Stimulated activated CD4-positive, alpha-beta T cell treated with anti-CD3 and anti-CD28 coated beads, Interleukin-12 subunit alpha, Interleukin-12 subunit beta, amount 100 ng/mL, for 4 hours (primary cell): Measurements from ENCODE around the gene AARS2.
A peak's percentile ranks its signal among the peaks of the same experiment; 100 is the strongest.

Experiments used
- DNase-seq: peaks from one replicate; pipeline ENCODE4 v3.0.0-alpha.2; 2020

Gene AARS2

DNA sequence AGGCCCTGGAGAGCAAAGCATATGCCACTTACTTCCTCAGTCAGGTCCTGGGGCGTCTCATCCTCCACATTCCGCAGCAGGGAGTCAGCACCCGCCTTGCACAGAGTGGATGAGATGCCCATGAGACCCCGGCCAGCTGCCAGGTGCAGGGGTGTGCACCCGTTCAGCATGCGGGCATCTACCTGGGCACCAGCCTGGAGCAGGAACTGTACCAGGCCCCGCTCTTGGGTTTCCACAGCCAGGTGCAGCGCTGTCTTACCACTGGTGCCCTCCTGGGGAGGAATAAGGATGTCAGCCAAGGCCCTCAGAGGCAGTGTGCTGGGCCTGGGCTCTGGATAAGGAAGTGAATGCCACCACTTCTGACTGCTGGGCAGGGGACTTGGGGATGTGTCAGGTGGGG, 53.1 kb downstream of the AARS2 start:
- DNase-seq, result no peak

- no peak for DNase-seq
These were observed 54.2 kb downstream of the AARS2 start for GRCh38 chr6:44258921-44259320.

- no peak for DNase-seq
These were observed 54.8 kb downstream of the AARS2 start for GRCh38 chr6:44258325-44258863.

GRCh38 chr6:44257753-44258324, 55.3 kb downstream of the AARS2 start:
- DNase-seq, result no peak

DNA sequence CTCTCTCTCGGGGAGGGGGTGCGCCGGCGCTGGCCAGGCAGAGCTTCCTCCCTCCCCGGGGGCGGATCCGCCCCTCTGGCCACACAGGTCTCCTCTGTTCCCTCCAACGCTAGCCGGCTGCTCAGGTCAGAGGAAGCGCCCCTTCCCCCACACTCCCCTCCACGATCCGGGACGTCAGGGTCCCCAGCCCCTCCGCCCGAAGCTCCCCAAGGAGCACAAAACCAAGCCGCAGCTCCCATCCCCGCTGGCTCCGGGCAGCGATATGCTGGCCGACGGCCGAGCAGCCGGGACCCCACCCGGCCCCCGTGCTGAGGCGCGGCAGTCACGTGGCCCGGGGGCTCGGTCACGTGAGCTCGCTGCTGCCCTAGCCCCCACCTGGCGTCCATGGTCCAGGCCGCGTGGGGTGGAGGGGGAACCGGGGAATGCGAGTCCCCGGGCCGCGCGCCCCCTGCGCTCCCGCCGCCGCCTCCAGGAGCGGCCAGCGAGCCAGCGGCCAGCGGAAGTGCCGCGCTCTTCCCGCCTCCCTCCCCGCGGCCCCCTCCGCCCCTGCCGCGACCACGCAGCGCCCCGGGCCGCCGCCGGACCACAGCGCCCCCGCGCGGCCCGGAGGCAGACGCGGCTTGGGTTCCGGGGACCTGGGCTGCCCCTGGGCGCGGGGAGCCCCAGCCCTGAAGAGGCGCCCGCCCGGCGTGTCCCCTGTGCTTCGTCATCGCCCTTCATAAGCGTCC, 56.0 kb downstream of the AARS2 start, which contains the start of gene SLC35B2:
Gene SLC35B2, minus strand, starts transcription at position 504 of the 728 bp plus-strand sequence. Its CDS starts 118 bp downstream, at position 386.
- DNase-seq, result peak; percentile 65

GRCh38 chr6:44256775-44257024, 56.4 kb downstream of the AARS2 start:
- no peak for DNase-seq

DNA sequence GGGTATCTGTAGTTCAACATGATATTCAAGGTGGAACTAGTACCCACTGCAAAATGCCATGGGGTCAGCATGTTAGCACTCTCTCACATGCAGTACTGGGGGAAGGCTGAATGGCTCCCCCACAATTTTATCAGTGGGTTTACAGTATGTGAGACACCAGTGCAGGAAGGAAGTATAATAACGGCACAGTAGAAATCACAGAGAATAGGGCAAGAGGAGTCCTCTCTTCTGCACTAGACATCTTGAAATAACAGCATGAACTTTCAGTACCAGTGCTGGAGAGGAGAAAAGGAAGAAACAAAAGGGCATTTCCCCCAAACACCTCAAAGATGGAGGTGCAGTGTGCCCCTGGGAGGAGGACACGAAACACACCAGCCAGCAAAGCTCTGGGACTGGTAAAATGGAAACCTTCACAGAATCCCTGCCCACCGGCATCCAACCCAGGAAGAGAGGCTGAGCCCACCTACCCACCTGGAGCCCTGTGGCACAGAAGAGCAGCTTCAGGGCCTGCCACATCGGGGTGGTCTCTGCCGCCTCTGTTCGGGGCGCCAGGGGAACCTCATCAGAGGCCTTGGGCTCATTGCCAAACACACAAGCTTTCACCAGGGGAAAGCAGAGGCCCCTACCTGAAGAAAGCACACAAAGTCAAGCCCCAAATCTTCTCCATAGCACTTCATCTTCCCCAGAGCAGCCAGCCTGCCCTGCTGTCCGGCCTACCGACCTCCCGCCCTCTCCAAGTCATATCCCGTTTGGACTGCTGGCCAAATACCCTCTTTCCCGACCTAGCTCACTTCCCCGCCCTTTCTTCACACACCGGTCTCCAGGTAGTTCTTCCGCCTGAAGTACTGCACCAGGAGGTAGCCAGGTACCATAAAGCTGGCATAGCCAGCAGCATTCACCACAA, 57.0 kb downstream of the AARS2 start:
- no peak for DNase-seq

DNA sequence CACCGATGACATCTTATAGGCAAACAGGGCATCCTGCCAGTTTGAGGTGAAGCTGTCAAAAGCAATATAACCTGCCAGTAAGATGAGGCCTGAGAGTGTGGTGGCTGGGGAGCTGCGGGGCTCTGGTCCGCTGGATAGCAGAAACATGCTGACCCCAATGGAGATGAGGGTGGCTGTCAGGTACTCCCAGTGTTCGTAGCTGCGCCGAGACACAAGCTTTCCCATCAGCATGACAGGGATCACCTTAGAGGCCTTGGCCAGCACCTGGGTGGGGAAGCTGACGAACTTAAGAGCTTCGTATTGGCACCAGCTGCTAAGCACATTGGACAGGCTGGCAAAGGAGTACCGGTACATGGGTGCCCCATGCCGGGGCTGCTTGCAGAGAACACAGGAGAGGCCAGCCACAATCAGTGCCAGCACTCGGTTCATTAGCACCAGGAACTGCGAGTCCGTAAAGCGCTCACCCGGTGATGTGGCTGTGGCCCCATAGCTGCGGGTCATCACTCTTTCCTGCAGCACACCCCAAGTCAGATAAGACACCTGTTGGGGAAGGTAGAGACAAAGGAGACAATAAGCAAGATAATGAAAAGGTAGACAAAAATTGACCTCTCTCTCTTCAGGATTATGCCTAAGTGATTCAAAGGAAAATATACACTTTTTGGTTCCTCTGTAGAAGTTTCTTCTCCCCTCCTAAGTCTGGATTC, 57.9 kb downstream of the AARS2 start:
- peak; percentile 45 for DNase-seq

DNA sequence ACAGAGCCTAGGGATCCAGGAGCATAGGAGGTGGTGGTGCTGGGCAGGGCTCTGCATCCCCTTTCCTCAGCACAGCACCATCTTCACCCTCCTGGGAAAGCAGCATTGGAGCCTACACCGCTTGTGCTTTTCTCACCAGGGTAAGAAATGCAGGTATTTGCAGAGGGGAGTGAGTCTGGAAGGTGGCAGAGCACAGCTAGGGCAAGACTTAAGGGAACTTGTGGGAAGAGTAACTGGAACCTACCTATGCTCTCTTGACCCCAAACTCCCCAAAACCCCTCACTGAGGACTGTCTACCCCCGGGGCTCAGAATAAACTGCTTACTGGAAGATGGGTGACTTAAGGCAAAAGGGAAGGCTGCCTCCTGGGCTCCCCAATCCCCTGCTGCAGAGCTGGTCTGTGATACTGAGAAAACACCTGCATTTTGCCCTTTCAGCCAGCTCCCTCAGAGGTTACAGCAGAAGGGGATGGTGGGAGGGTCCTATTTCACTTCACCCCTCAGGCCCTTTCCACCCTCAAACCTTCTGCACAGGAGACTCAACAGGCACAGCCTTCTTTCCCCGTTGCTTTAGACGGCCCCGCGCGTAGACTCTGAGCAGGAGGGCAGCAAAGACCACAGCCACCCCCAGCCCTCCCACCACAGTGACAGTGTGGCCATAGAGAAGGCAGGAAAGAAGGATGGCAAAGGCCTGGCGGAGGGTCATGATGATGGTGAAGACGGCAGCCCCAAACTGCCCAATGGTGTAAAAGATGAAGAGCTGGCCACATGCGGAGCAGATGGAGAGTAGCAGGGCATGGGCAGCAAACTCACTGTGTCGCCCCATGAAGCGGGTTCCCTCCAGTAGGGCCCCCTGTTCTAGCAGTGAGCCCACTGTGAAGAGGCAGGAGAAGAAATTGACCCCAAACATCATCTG, 58.7 kb downstream of the AARS2 start:
- peak; percentile 39 for DNase-seq

GRCh38 chr6:44253307-44254101, 59.6 kb downstream of the AARS2 start:
- DNase-seq, result peak; percentile 38

- DNase-seq, result no peak
These were observed 61.3 kb downstream of the AARS2 start for GRCh38 chr6:44251576-44252524.

DNA sequence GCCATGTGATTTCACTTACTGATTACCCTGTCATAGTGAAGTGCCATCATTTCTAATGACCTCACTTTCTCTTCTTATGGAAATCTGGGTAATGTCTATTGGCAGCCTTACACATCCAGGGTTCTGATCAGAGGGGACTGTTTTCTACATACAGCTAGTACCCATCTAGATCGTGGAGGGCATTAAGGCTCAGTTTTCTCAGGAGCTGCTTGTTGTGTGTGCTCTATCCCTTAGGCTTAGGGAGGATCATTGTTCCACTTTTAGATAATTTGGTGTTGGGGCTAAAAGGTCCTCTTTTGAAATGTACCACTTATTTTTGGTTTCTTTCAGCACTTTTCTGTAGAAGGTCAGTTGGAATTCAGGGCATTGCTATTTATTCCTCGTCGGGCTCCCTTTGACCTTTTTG, 62.4 kb downstream of the AARS2 start:
- no peak for DNase-seq

DNA sequence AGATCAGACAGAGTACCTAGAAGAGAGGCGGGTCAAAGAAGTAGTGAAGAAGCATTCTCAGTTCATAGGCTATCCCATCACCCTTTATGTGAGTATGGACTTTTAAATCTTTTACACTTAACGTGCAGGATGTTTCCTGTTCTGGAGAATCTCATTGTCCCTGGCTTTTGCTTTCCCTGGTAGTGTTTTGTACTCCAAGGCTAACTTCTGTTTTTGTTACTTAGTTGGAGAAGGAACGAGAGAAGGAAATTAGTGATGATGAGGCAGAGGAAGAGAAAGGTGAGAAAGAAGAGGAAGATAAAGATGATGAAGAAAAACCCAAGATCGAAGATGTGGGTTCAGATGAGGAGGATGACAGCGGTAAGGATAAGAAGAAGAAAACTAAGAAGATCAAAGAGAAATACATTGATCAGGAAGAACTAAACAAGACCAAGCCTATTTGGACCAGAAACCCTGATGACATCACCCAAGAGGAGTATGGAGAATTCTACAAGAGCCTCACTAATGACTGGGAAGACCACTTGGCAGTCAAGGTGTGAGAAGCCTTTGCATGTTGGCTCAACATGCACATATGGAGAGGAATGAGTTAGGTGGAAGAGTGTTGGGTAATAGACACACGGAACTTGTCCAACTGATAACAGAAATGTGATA, 63.0 kb downstream of the AARS2 start:
- no peak for DNase-seq
